ENCODE data around the gene SMIM28. TPM values are rescaled to one million over a fixed set of nuclear protein-coding genes. Genes with fewer than 3 reads are reported as not detected.

Gene SMIM28
- total RNA-seq, 2 donors from 2014 or later: not detected

DNA sequence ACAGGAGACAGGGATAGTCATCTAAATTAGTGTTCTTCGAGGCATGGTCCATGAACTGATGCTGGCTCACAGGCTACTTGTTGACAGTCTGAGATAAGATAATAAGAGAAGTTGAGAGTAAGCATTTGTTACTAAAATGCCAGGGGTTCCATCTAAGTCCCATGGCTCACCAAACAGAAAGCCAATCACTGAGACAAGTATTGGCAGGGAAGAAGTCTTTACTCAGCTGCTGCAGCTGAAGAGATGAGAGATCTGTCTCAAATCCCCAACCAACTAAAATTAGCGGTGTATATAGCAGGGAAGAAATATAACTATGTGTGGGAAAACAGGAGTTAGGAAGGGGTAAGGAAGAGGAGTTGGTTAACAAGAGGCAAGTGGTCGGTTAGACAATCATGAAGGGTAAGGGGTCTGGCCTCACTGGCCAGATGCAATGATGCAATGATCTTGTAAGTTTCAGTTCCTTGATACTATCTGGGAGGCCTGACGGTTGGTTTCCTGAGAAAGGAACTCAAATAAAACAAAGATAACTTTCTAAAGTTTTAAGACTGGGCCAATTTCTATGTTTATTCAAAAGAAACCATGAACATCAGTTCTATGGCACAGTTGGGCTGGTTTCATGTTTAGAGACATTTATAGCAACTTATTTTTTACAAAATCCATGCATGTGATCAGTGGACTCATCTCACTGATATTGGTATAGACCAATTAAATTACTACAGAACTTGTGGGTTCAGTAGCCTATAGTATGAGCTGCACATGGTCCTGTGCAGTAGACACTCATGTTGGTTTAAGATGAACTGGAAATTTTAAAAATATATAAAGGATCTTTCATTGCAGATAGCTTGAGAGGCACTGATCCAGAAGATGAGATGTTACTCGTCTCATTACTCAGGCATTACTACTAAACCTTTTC lies 16.4 kb downstream of the SMIM28 start:
- DNase-seq (ENCODE audit: low spot score) (no peak), ATAC-seq (ENCODE audit: insufficient number of reproducible peaks, low FRiP score, low read depth) (no peak)
- Histone ChIP-seq H3K4me1 (ENCODE audit: control insufficient read depth in 1 of 2, low read depth in 2 of 2) (no peaks in the 10 kb centered on the region), H3K36me3 (no peaks in the 10 kb centered on the region), H3K4me3 (no peak overlapping the region), H3K9me3 (no peaks in the 10 kb centered on the region), H3K27ac (no peak overlapping the region), H3K27me3 (replicated peaks; ENCODE audit: insufficient read depth) (no peaks in the 10 kb centered on the region)
- TF ChIP-seq, protein P1, sequence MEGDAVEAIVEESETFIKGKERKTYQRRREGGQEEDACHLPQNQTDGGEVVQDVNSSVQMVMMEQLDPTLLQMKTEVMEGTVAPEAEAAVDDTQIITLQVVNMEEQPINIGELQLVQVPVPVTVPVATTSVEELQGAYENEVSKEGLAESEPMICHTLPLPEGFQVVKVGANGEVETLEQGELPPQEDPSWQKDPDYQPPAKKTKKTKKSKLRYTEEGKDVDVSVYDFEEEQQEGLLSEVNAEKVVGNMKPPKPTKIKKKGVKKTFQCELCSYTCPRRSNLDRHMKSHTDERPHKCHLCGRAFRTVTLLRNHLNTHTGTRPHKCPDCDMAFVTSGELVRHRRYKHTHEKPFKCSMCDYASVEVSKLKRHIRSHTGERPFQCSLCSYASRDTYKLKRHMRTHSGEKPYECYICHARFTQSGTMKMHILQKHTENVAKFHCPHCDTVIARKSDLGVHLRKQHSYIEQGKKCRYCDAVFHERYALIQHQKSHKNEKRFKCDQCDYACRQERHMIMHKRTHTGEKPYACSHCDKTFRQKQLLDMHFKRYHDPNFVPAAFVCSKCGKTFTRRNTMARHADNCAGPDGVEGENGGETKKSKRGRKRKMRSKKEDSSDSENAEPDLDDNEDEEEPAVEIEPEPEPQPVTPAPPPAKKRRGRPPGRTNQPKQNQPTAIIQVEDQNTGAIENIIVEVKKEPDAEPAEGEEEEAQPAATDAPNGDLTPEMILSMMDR (IDR thresholded peaks at IDR 0.05): no peak

DNA sequence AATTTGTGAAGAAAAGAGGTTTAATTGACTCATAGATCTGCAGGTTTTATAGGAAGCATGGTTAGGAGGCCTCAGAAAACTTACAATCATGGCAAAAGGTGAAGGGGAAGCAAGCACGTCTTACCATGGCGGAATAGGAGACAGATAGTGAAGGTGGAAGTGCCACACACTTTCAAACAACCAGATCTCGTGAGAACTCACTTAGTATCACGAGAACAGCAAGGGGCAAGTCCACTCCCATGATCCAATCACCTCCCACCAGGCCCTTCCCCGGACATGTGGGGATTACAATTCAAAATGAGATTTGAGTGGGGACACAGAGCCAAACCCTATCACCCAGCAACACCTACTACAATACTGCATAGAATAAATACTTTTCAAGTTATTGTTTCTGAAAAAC lies 19.0 kb downstream of the SMIM28 start:
- ATAC-seq (ENCODE audit: insufficient number of reproducible peaks, low FRiP score, low read depth) (no peak), DNase-seq (ENCODE audit: low spot score) (no peak)
- no peak overlapping the region for H3K4me3 ChIP-seq
- no peaks in the 10 kb centered on the region for H3K4me1 ChIP-seq (ENCODE audit: control insufficient read depth in 1 of 2, low read depth in 2 of 2)
- H3K27ac ChIP-seq: no peak overlapping the region
- H3K9me3 ChIP-seq: no peaks in the 10 kb centered on the region
- H3K36me3 ChIP-seq: no peaks in the 10 kb centered on the region
- TF ChIP-seq, protein P1 (IDR thresholded peaks at IDR 0.05): no peak
- H3K27me3 ChIP-seq (replicated peaks; ENCODE audit: insufficient read depth): no peaks in the 10 kb centered on the region

DNA sequence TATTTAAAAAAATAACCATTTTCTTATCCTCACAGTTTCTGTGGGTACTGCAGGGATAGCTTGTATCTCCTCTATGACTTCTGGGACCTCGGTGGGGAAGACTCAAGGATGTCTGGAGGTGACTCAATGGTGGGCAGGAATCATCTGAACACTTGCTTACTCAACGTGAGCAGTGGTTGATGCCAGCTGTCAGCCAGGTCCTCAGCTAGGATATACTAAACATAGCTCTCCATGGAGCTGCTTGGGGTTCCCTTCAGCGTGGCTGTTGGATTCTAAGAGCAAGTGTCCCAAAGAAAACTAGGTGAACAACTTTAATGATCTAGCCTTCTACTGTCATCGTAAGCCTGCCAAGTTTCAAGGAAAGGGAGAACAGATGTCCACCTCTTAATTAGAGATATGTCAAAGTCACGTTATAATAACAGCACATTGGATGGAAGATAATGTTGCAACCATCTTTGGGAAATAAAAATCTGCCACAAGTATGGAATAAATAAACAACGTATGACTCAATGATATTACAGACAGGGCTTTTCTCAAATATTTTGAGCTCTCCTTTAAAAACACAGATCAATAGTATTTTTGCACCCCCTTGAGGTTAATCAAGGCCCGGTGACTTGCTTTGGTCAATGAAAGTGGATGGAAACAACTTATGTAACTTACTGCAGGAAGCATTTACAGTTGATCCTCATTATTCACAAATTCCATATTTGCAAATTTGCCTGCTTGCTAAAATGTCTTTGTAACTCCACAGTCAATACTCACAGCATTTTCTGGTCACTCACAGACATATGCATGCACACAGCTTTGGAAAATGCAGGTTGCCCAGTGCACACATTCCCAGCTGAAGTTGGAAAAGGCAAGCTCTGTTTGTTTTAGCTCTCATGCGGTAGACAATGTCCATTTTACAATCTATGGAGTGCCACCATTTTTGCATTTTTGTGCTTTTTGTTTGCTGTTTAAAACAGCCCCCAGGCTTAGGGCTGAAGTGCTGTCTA lies 19.7 kb downstream of the SMIM28 start:
- H3K27me3 ChIP-seq (replicated peaks; ENCODE audit: insufficient read depth): no peaks in the 10 kb centered on the region
- TF ChIP-seq, protein P1 (IDR thresholded peaks at IDR 0.05): no peak
- no peak overlapping the region for H3K27ac ChIP-seq
- no peak for ATAC-seq (ENCODE audit: insufficient number of reproducible peaks, low FRiP score, low read depth)
- H3K4me3 ChIP-seq: no peak overlapping the region
- no peaks in the 10 kb centered on the region for H3K4me1 ChIP-seq (ENCODE audit: control insufficient read depth in 1 of 2, low read depth in 2 of 2)
- no peaks in the 10 kb centered on the region for H3K36me3 ChIP-seq
- H3K9me3 ChIP-seq: no peaks in the 10 kb centered on the region
- DNase-seq (ENCODE audit: low spot score): no peak

DNA sequence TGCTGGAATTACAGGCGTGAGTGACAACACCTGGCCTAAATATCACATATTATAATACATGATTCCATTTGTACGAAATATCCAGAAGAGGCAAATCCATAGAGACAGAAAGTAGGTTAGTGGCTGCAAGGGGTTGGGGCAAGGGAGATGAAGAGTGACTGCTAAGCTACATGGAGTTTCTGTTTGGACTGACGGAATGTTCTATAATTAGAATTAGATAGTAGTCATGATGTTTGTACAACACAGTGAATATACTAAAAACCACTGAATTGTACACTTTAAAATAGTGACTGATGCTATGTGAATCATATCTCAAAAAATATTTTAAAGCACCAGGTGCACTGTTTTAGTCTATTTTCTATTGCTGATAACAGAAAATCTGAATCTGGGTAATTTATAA lies 22.6 kb downstream of the SMIM28 start:
- ATAC-seq (ENCODE audit: insufficient number of reproducible peaks, low FRiP score, low read depth): no peak
- DNase-seq (ENCODE audit: low spot score): no peak

More for the DNA sequence above, 22.6 kb downstream of the SMIM28 start:
- Histone ChIP-seq H3K9me3 (no peaks in the 10 kb centered on the region), H3K4me1 (ENCODE audit: control insufficient read depth in 1 of 2, low read depth in 2 of 2) (peaks cover 0 to 11% of the 10 kb centered on the region in 2 donors), H3K36me3 (no peaks in the 10 kb centered on the region), H3K27me3 (replicated peaks; ENCODE audit: insufficient read depth) (no peaks in the 10 kb centered on the region), H3K4me3 (no peak overlapping the region), H3K27ac (no peak overlapping the region)
- TF ChIP-seq, protein P1 (IDR thresholded peaks at IDR 0.05): no peak

Measured in thoracic aorta (tissue), 2 donors.